HG02678 (cell line): Measurements from ENCODE around the gene ACTR3.

Experiments
- ATAC-seq: cut with Tn5 transposase; IDR thresholded peaks from one replicate; pipeline ENCODE4 v1.9.1; 2021; ENCODE audit warnings: mild to moderate bottlenecking, moderate library complexity; ENCODE audit not compliant: unreplicated experiment

The ACTR3 gene

GRCh38 chr2:113965228-113965627 lies 75.3 kb downstream of the ACTR3 start:
- no peak for ATAC-seq

- ATAC-seq = peak; percentile 85
These were observed 75.8 kb downstream of the ACTR3 start for GRCh38 chr2:113965644-113966043.

- no peak for ATAC-seq
These were observed 76.3 kb downstream of the ACTR3 start for GRCh38 chr2:113966171-113966570.

GRCh38 chr2:113966832-113967231 lies 76.9 kb downstream of the ACTR3 start:
- peak; percentile 46 for ATAC-seq

GRCh38 chr2:113967272-113967671 lies 77.4 kb downstream of the ACTR3 start:
- ATAC-seq = no peak

- ATAC-seq = no peak
These were observed 82.9 kb downstream of the ACTR3 start for GRCh38 chr2:113972766-113973165.

- no peak for ATAC-seq
These were observed 83.9 kb downstream of the ACTR3 start for GRCh38 chr2:113973810-113974209.

GRCh38 chr2:113974727-113975126 lies 84.8 kb downstream of the ACTR3 start:
- ATAC-seq = no peak

- no peak for ATAC-seq
These were observed 86.5 kb downstream of the ACTR3 start for GRCh38 chr2:113976277-113976928.

- ATAC-seq = no peak
These were observed 87.3 kb downstream of the ACTR3 start for GRCh38 chr2:113977060-113977659.

GRCh38 chr2:113977660-113978523 lies 88.0 kb downstream of the ACTR3 start:
- ATAC-seq = no peak

GRCh38 chr2:113978524-113979190 lies 88.8 kb downstream of the ACTR3 start:
- no peak for ATAC-seq

GRCh38 chr2:113979191-113980128 lies 89.6 kb downstream of the ACTR3 start:
- ATAC-seq = no peak

- no peak for ATAC-seq
These were observed 91.1 kb downstream of the ACTR3 start for GRCh38 chr2:113980946-113981345.

- ATAC-seq = no peak
These were observed 91.7 kb downstream of the ACTR3 start for GRCh38 chr2:113981404-113982134.

- no peak for ATAC-seq
These were observed 95.9 kb downstream of the ACTR3 start for GRCh38 chr2:113985554-113986397.

GRCh38 chr2:113986762-113987290 lies 96.9 kb downstream of the ACTR3 start:
- ATAC-seq = no peak

- no peak for ATAC-seq
These were observed 102.2 kb downstream of the ACTR3 start for GRCh38 chr2:113992090-113992489.
